DND-41 (cell line): ENCODE results near the gene RAE1.
A peak's percentile ranks its signal among the peaks of the same experiment; 100 is the strongest.

ENCODE experiments used
- ATAC-seq: fragments of 200-7000 bp; cut with Tn5 transposase; 3 replicates; pipeline ENCODE4 v1.9.1; 2021; ENCODE audit warnings: low read depth; ENCODE audit not compliant: insufficient read depth
- DNase-seq: peaks from one replicate; pipeline ENCODE4 v3.0.0-alpha.2; 2020
- H2AFZ ChIP-seq: 2 replicates; pipeline ENCODE4 v1.6.0; 2012; ENCODE audit warnings: low read depth, low read length
- H3K27ac ChIP-seq: 2 replicates; pipeline ENCODE4 v1.5.1; 2012; ENCODE audit warnings: low read length, inconsistent platforms
- H3K27me3 ChIP-seq: fragments of 200-600 bp; sonication (generic); 2 replicates; pipeline ENCODE4 v1.6.0; 2012; ENCODE audit warnings: low read length, mild to moderate bottlenecking, inconsistent platforms; ENCODE audit not compliant: insufficient read depth, poor library complexity
- H3K36me3 ChIP-seq: 2 replicates; pipeline ENCODE4 v1.5.1; 2012; ENCODE audit warnings: low read length, inconsistent platforms; ENCODE audit not compliant: insufficient read depth
- H3K4me1 ChIP-seq: 2 replicates; pipeline ENCODE4 v1.5.1; 2012; ENCODE audit warnings: mild to moderate bottlenecking, low read length; ENCODE audit not compliant: insufficient read depth
- H3K4me2 ChIP-seq: 2 replicates; pipeline ENCODE4 v1.6.0; 2012; ENCODE audit warnings: mild to moderate bottlenecking, moderate library complexity, low read length, inconsistent platforms; ENCODE audit not compliant: insufficient read depth
- H3K4me3 ChIP-seq, 2 experiments: fragments of 200-600 bp in 1 of 2; shearing (Covaris generic) in 1 of 2; 2 replicates each; pipeline ENCODE4 v1.5.1; 2012 to 2016; ENCODE audit warnings: inconsistent platforms in 2 of 2, low read length in 2 of 2, mild to moderate bottlenecking in 2 of 2, low read depth in 1 of 2, moderate library complexity in 1 of 2
- H3K79me2 ChIP-seq: 2 replicates; pipeline ENCODE4 v1.6.0; 2012; ENCODE audit warnings: low read length, inconsistent platforms; ENCODE audit not compliant: insufficient read depth
- H3K9ac ChIP-seq: 2 replicates; pipeline ENCODE4 v1.6.0; 2012; ENCODE audit warnings: low read depth, mild to moderate bottlenecking, inconsistent platforms, low read length, moderate library complexity
- H3K9me3 ChIP-seq: 2 replicates; pipeline ENCODE4 v1.5.1; 2012; ENCODE audit warnings: low read length, moderate library complexity, mild to moderate bottlenecking, inconsistent platforms; ENCODE audit not compliant: insufficient read depth, severe bottlenecking
- H4K20me1 ChIP-seq: 2 replicates; pipeline ENCODE4 v1.6.0; 2012; ENCODE audit warnings: low read length; ENCODE audit not compliant: insufficient read depth
- EZH2 ChIP-seq: IDR thresholded peaks from 3 replicates; pipeline ENCODE4 v1.6.1; 2012; ENCODE audit warnings: borderline replicate concordance, low read depth, mild to moderate bottlenecking, moderate library complexity, low read length, inconsistent platforms; ENCODE audit not compliant: severe bottlenecking
- TF ChIP-seq, protein P1 (sequence below): IDR thresholded peaks from 2 replicates; pipeline ENCODE4 v1.5.1; 2012; ENCODE audit warnings: borderline replicate concordance, low read length, moderate library complexity, mild to moderate bottlenecking; ENCODE audit not compliant: poor library complexity, severe bottlenecking; ENCODE audit errors: extremely low read depth

The RAE1 gene

DNA sequence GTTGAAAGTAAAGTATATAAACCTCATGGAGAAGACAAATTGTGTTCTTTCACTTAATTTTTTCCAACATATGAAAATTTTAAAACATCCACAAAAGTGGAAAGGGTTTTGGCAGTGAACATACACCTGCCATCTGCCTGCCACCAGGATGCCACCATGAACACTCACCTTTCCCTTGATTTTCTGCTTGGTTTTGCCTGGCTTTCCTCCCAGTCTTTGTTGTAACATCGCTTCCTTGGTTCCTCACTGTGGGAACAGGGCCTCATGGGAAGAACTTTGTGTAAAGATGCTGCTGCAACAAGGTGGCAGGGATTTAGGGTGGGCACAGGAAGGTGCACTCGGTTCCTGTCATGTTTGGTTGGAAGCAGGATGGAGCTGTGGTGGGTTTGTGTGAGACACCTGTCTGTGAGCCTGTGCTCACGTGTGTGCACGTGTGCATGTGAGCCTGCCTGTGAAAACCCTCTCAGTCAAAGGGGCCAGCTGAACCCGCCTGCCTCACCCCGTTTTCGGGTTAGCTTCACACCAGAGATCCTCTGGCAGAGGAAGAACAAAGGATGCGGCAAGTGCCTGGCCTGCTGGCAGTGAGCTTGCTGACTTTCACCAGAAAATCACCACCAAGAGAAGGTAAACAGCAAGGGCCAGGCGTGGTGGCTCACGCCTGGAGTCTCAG lies 29.2 kb downstream of the RAE1 start:
- DNase-seq (no peak), ATAC-seq (no peak)
- Histone ChIP-seq H4K20me1 (peaks cover 71% of the 10 kb centered on the region), H3K79me2 (no peaks in the 10 kb centered on the region), H2AFZ (no peak overlapping the region), H3K27ac (no peak overlapping the region), H3K4me1 (no peaks in the 10 kb centered on the region), H3K9ac (no peak overlapping the region), H3K4me3 (no peak overlapping the region), H3K27me3 (no peaks in the 10 kb centered on the region), H3K4me2 (no peak overlapping the region), H3K9me3 (no peaks in the 10 kb centered on the region), H3K36me3 (peaks cover 67% of the 10 kb centered on the region)
- TF ChIP-seq, protein P1, sequence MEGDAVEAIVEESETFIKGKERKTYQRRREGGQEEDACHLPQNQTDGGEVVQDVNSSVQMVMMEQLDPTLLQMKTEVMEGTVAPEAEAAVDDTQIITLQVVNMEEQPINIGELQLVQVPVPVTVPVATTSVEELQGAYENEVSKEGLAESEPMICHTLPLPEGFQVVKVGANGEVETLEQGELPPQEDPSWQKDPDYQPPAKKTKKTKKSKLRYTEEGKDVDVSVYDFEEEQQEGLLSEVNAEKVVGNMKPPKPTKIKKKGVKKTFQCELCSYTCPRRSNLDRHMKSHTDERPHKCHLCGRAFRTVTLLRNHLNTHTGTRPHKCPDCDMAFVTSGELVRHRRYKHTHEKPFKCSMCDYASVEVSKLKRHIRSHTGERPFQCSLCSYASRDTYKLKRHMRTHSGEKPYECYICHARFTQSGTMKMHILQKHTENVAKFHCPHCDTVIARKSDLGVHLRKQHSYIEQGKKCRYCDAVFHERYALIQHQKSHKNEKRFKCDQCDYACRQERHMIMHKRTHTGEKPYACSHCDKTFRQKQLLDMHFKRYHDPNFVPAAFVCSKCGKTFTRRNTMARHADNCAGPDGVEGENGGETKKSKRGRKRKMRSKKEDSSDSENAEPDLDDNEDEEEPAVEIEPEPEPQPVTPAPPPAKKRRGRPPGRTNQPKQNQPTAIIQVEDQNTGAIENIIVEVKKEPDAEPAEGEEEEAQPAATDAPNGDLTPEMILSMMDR: no peak
- TF ChIP-seq EZH2: no peak

- H2AFZ ChIP-seq: no peak overlapping the region
- no peaks in the 10 kb centered on the region for H3K4me1 ChIP-seq
- peak; percentile 86 for ATAC-seq
- H3K79me2 ChIP-seq: no peaks in the 10 kb centered on the region
- DNase-seq: peak; percentile 81
- H4K20me1 ChIP-seq: peaks cover 67% of the 10 kb centered on the region
- no peak overlapping the region for H3K4me2 ChIP-seq
- no peaks in the 10 kb centered on the region for H3K27me3 ChIP-seq
- no peak overlapping the region for H3K9ac ChIP-seq
- H3K9me3 ChIP-seq: no peaks in the 10 kb centered on the region
- no peak overlapping the region for H3K4me3 ChIP-seq
- no peak for TF ChIP-seq EZH2
- TF ChIP-seq, protein P1: peak; percentile 99
- H3K36me3 ChIP-seq: peaks cover 51% of the 10 kb centered on the region
- no peak overlapping the region for H3K27ac ChIP-seq
Measured at GRCh38 chr20:57381596-57382503, 30.8 kb downstream of the RAE1 start.

- Histone ChIP-seq H3K36me3 (peaks cover 44% of the 10 kb centered on the region), H3K27me3 (no peaks in the 10 kb centered on the region), H3K27ac (no peak overlapping the region), H2AFZ (no peak overlapping the region), H3K4me1 (no peaks in the 10 kb centered on the region), H4K20me1 (peaks cover 63% of the 10 kb centered on the region), H3K9ac (no peak overlapping the region), H3K79me2 (no peaks in the 10 kb centered on the region), H3K9me3 (no peaks in the 10 kb centered on the region), H3K4me3 (no peak overlapping the region), H3K4me2 (no peak overlapping the region)
- DNase-seq (no peak), ATAC-seq (no peak)
- TF ChIP-seq, protein P1: no peak
- no peak for TF ChIP-seq EZH2
Measured at GRCh38 chr20:57382516-57382915, 31.5 kb downstream of the RAE1 start.
